ENCODE data around the gene RUNX3.

The RUNX3 gene

GRCh38 chr1:24957808-24958752, 28.0 kb upstream of the RUNX3 start:
- H3K4me3 ChIP-seq (ENCODE audit: control insufficient read depth, low read depth, low read length) = no peak overlapping the region
- no peak for DNase-seq (ENCODE audit: low read depth)
- no peak for TF ChIP-seq CTCF (IDR thresholded peaks at IDR 0.05; ENCODE audit: control insufficient read depth, insufficient read depth, low read depth, low read length, missing control alignments)

GRCh38 chr1:24957016-24957807, 27.1 kb upstream of the RUNX3 start:
- no peak for TF ChIP-seq CTCF (IDR thresholded peaks at IDR 0.05; ENCODE audit: control insufficient read depth, insufficient read depth, low read depth, low read length, missing control alignments)
- no peak for DNase-seq (ENCODE audit: low read depth)
- no peak overlapping the region for H3K4me3 ChIP-seq (ENCODE audit: control insufficient read depth, low read depth, low read length)

- no peak overlapping the region for H3K4me3 ChIP-seq (ENCODE audit: control insufficient read depth, low read depth, low read length)
- no peak for DNase-seq (ENCODE audit: low read depth)
- no peak for TF ChIP-seq CTCF (IDR thresholded peaks at IDR 0.05; ENCODE audit: control insufficient read depth, insufficient read depth, low read depth, low read length, missing control alignments)
These were observed 25.8 kb upstream of the RUNX3 start for GRCh38 chr1:24955779-24956365.

- TF ChIP-seq CTCF (IDR thresholded peaks at IDR 0.05; ENCODE audit: control insufficient read depth, insufficient read depth, low read depth, low read length, missing control alignments) = no peak
- H3K4me3 ChIP-seq (ENCODE audit: control insufficient read depth, low read depth, low read length) = no peak overlapping the region
- peak; percentile 55 for DNase-seq (ENCODE audit: low read depth)
These were observed 25.1 kb upstream of the RUNX3 start for GRCh38 chr1:24955161-24955560.

- no peak for TF ChIP-seq CTCF (IDR thresholded peaks at IDR 0.05; ENCODE audit: control insufficient read depth, insufficient read depth, low read depth, low read length, missing control alignments)
- DNase-seq (ENCODE audit: low read depth) = no peak
- no peak overlapping the region for H3K4me3 ChIP-seq (ENCODE audit: control insufficient read depth, low read depth, low read length)
These were observed 24.6 kb upstream of the RUNX3 start for GRCh38 chr1:24954631-24955030.

GRCh38 chr1:24954022-24954421, 23.9 kb upstream of the RUNX3 start:
- no peak for DNase-seq (ENCODE audit: low read depth)
- TF ChIP-seq CTCF (IDR thresholded peaks at IDR 0.05; ENCODE audit: control insufficient read depth, insufficient read depth, low read depth, low read length, missing control alignments) = no peak
- H3K4me3 ChIP-seq (ENCODE audit: control insufficient read depth, low read depth, low read length) = no peak overlapping the region

Measured in AG09309 (cell line).